ENCODE measurements around the gene SKAP2. TPM values are rescaled to one million over a fixed set of nuclear protein-coding genes. Genes with fewer than 3 reads are reported as not detected.

SKAP2 gene
- total RNA-seq, 1 donor from 2014 or later, result 11.7 TPM

DNA sequence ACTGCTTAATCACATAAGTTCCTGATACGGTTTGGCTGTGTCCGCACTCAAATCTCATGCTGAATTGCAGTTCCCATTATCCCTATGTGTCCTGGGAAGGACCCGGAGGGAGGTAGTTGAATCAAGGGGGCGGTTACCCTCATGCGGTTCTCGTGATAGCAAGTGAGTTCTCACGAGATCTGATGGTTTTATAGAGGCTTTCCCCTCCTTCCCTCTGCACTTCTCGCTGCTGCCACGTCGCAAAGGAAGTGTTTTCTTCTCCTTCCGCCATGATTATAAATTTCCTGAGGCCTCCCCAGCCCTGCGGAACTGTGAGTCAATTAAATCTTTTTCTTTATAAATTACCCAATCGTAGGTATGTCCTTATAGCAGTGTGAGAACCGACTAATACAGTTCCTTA lies 226.2 kb downstream of the SKAP2 start:
- H3K9me3 Mint-ChIP-seq (ENCODE audit: unreplicated experiment), result no peaks in the 10 kb centered on the region
- no peaks in the 10 kb centered on the region for H3K36me3 Mint-ChIP-seq (ENCODE audit: unreplicated experiment)
- H3K27ac Mint-ChIP-seq (ENCODE audit: unreplicated experiment), result no peak overlapping the region
- H3K4me1 Mint-ChIP-seq (ENCODE audit: unreplicated experiment), result no peaks in the 10 kb centered on the region
- no peak overlapping the region for H3K4me3 Mint-ChIP-seq (ENCODE audit: unreplicated experiment)
- no peaks in the 10 kb centered on the region for H3K27me3 Mint-ChIP-seq (ENCODE audit: unreplicated experiment)
- TF ChIP-seq, protein P1, sequence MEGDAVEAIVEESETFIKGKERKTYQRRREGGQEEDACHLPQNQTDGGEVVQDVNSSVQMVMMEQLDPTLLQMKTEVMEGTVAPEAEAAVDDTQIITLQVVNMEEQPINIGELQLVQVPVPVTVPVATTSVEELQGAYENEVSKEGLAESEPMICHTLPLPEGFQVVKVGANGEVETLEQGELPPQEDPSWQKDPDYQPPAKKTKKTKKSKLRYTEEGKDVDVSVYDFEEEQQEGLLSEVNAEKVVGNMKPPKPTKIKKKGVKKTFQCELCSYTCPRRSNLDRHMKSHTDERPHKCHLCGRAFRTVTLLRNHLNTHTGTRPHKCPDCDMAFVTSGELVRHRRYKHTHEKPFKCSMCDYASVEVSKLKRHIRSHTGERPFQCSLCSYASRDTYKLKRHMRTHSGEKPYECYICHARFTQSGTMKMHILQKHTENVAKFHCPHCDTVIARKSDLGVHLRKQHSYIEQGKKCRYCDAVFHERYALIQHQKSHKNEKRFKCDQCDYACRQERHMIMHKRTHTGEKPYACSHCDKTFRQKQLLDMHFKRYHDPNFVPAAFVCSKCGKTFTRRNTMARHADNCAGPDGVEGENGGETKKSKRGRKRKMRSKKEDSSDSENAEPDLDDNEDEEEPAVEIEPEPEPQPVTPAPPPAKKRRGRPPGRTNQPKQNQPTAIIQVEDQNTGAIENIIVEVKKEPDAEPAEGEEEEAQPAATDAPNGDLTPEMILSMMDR (IDR thresholded peaks at IDR 0.05), result no peak
- no peak for DNase-seq (ENCODE audit: extremely low spot score, unreplicated experiment)

DNA sequence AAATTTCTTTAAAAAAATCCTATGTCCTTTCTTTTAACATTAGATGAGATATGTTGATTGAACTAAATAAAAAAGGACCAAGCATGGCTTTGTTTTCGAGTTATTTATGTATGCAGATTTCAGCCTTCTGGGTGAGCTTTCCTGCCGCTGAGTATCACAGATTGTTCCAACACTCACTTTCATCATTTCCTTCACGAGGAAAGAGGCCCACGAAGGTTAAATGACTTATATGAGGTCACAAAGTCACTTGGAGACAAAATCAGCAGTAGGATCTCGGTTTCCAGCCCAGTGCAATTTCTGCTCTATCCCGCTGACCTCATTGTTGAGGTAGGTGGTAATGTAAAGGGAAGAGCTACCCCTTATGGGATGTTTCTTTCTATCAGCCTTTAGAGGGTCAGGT lies 226.8 kb downstream of the SKAP2 start:
- H3K27ac Mint-ChIP-seq (ENCODE audit: unreplicated experiment), result no peak overlapping the region
- H3K4me3 Mint-ChIP-seq (ENCODE audit: unreplicated experiment), result no peak overlapping the region
- no peaks in the 10 kb centered on the region for H3K4me1 Mint-ChIP-seq (ENCODE audit: unreplicated experiment)
- H3K9me3 Mint-ChIP-seq (ENCODE audit: unreplicated experiment), result no peaks in the 10 kb centered on the region
- H3K36me3 Mint-ChIP-seq (ENCODE audit: unreplicated experiment), result no peaks in the 10 kb centered on the region
- no peak for DNase-seq (ENCODE audit: extremely low spot score, unreplicated experiment)
- TF ChIP-seq, protein P1 (IDR thresholded peaks at IDR 0.05), result no peak
- H3K27me3 Mint-ChIP-seq (ENCODE audit: unreplicated experiment), result no peaks in the 10 kb centered on the region

DNA sequence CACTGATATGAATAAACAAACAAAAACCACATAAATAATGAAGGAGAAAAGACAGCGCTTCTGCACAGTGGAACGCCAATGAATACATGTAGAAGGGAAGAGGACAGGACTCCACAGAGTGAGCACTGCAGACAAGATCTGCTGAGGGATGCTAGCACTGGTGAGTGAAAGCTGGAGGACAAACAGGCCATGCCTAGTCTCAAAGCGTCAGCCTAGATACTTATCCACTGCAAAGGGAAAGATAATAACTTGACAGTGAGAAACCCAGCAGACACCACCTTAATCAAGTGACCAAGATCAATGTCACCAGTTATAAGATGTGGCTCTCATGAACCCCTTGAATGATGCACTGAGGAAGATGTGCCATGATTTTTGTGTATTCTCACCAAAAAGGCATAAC lies 227.6 kb downstream of the SKAP2 start:
- H3K27ac Mint-ChIP-seq (ENCODE audit: unreplicated experiment), result no peak overlapping the region
- no peaks in the 10 kb centered on the region for H3K9me3 Mint-ChIP-seq (ENCODE audit: unreplicated experiment)
- no peaks in the 10 kb centered on the region for H3K27me3 Mint-ChIP-seq (ENCODE audit: unreplicated experiment)
- no peaks in the 10 kb centered on the region for H3K4me1 Mint-ChIP-seq (ENCODE audit: unreplicated experiment)
- DNase-seq (ENCODE audit: extremely low spot score, unreplicated experiment), result peak; percentile 51
- TF ChIP-seq, protein P1 (IDR thresholded peaks at IDR 0.05), result no peak
- H3K36me3 Mint-ChIP-seq (ENCODE audit: unreplicated experiment), result no peaks in the 10 kb centered on the region
- H3K4me3 Mint-ChIP-seq (ENCODE audit: unreplicated experiment), result no peak overlapping the region

DNA sequence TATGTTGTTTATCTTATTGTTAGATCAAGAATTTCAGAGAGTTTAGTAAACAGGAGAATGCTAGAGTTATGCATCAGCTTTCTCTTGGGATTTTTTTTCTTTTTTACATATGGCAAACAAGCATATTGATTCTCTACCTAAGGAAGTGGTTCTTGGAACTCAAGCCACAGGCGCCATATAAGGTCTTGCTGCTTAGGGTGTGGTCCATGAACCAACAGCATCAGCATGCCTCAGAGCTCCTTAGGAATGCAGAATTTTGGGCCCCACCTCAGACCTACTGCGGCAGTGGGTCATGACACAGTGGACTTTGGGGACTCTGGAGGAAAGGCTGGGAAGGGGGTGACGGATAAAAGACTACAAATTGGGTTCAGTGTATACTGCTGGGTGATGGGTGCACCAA lies 230.8 kb downstream of the SKAP2 start:
- Mint-ChIP-seq H3K27me3 (ENCODE audit: unreplicated experiment) (no peaks in the 10 kb centered on the region), H3K4me1 (ENCODE audit: unreplicated experiment) (no peaks in the 10 kb centered on the region), H3K4me3 (ENCODE audit: unreplicated experiment) (no peak overlapping the region), H3K36me3 (ENCODE audit: unreplicated experiment) (no peaks in the 10 kb centered on the region), H3K9me3 (ENCODE audit: unreplicated experiment) (no peaks in the 10 kb centered on the region), H3K27ac (ENCODE audit: unreplicated experiment) (no peak overlapping the region)
- TF ChIP-seq, protein P1 (IDR thresholded peaks at IDR 0.05), result no peak
- DNase-seq (ENCODE audit: extremely low spot score, unreplicated experiment), result peak; percentile 32

DNA sequence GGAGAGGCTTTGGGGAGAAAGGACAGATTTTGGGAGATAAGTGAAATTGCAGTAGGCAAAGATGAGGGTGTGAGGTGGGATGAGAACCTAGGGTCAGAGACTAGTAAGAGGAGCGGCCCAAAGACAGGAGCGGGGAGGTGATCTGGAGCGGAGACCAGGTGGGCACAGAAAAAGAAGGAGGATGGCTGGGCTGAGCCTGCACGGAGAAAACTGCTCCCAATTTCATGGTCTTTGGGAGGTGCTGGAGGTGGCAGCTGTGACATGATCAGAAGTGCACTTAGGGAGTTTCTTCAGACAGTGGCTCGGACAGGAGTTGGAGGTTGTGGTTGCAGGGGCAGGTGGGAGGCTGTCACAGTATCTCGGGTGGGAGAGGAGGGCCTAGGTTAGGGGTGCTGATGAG lies 232.8 kb downstream of the SKAP2 start:
- Mint-ChIP-seq H3K27ac (ENCODE audit: unreplicated experiment) (no peak overlapping the region), H3K4me3 (ENCODE audit: unreplicated experiment) (no peak overlapping the region), H3K36me3 (ENCODE audit: unreplicated experiment) (no peaks in the 10 kb centered on the region), H3K27me3 (ENCODE audit: unreplicated experiment) (no peaks in the 10 kb centered on the region), H3K9me3 (ENCODE audit: unreplicated experiment) (no peaks in the 10 kb centered on the region), H3K4me1 (ENCODE audit: unreplicated experiment) (no peaks in the 10 kb centered on the region)
- TF ChIP-seq, protein P1 (IDR thresholded peaks at IDR 0.05), result no peak
- DNase-seq (ENCODE audit: extremely low spot score, unreplicated experiment), result peak; percentile 44

Measured in osteocyte (in vitro differentiated cells).